ENCODE data around the gene ATP8B4. TPM values are rescaled to one million over a fixed set of nuclear protein-coding genes. Genes with fewer than 3 reads are reported as not detected.

ATP8B4 gene
- total RNA-seq, 5 donors from 2014 or later (not counting 1 experiment from before 2014, with no cell fraction given), result 0.72 to 2.4 (median 1.3) TPM

- Mint-ChIP-seq H3K27ac (no peak overlapping the region), H3K4me3 (no peak overlapping the region), H3K9me3 (no peaks in the 10 kb centered on the region), H3K4me1 (peaks cover 0 to 2% (median 2%) of the 10 kb centered on the region in 3 donors), H3K27me3 (peaks cover 0 to 7% of the 10 kb centered on the region in 2 donors), H3K36me3 (no peaks in the 10 kb centered on the region)
- no peaks in the 10 kb centered on the region for H3K36me3 ChIP-seq (ENCODE audit: control insufficient read depth in 2 of 2, extremely low read depth in 1 of 2, insufficient read depth in 1 of 2, low read length in 1 of 2)
- H3K27me3 ChIP-seq (replicated peaks in 1 of 2; ENCODE audit: control insufficient read depth in 2 of 2, extremely low read depth in 1 of 2, insufficient read depth in 2 of 2, low read length in 1 of 2), result no peaks in the 10 kb centered on the region
- no peaks in the 10 kb centered on the region for H3K4me1 ChIP-seq (ENCODE audit: control insufficient read depth in 1 of 2, extremely low read depth in 1 of 2, insufficient read depth in 2 of 2, low read length in 2 of 2)
- ChIA-PET POLR2A (no interaction called here), CTCF (no interaction called here)
- no peak overlapping the region for H3K27ac ChIP-seq (ENCODE audit: low read length)
- WGBS (ENCODE audit: insufficient coverage), result 84% methylated on average over 3 of the region's 3 CpGs
- no peak overlapping the region for H3K4me3 ChIP-seq (ENCODE audit: control insufficient read depth in 1 of 2, extremely low read depth in 1 of 2, low read length in 1 of 2)
- no peak for ATAC-seq (replicated peaks in 1 of 4)
- H3K9me3 ChIP-seq, result no peaks in the 10 kb centered on the region
- no peak for DNase-seq
Measured at GRCh38 chr15:49982584-49982983, 136.4 kb downstream of the ATP8B4 start.

GRCh38 chr15:49979705-49980382 lies 139.2 kb downstream of the ATP8B4 start:
- ChIA-PET POLR2A (no interaction called here), CTCF (no interaction called here)
- Mint-ChIP-seq H3K4me3 (no peak overlapping the region), H3K9me3 (no peaks in the 10 kb centered on the region), H3K27ac (no peak overlapping the region), H3K27me3 (peaks cover 0 to 4% of the 10 kb centered on the region in 2 donors), H3K4me1 (peaks cover 0 to 2% (median 2%) of the 10 kb centered on the region in 3 donors), H3K36me3 (no peaks in the 10 kb centered on the region)
- WGBS (ENCODE audit: insufficient coverage), result 71% methylated on average over 1 of the region's 2 CpGs
- Histone ChIP-seq H3K36me3 (ENCODE audit: control insufficient read depth in 2 of 2, extremely low read depth in 1 of 2, insufficient read depth in 1 of 2, low read length in 1 of 2) (no peaks in the 10 kb centered on the region), H3K9me3 (no peaks in the 10 kb centered on the region), H3K27me3 (replicated peaks in 1 of 2; ENCODE audit: control insufficient read depth in 2 of 2, extremely low read depth in 1 of 2, insufficient read depth in 2 of 2, low read length in 1 of 2) (no peaks in the 10 kb centered on the region), H3K4me3 (ENCODE audit: control insufficient read depth in 1 of 2, extremely low read depth in 1 of 2, low read length in 1 of 2) (no peak overlapping the region), H3K4me1 (ENCODE audit: control insufficient read depth in 1 of 2, extremely low read depth in 1 of 2, insufficient read depth in 2 of 2, low read length in 2 of 2) (no peaks in the 10 kb centered on the region), H3K27ac (ENCODE audit: low read length) (no peak overlapping the region)
- no peak for DNase-seq
- ATAC-seq (replicated peaks in 1 of 4), result no peak

- Mint-ChIP-seq H3K9me3 (no peaks in the 10 kb centered on the region), H3K4me1 (peaks cover 0 to 2% (median 2%) of the 10 kb centered on the region in 3 donors), H3K36me3 (no peaks in the 10 kb centered on the region), H3K27ac (no peak overlapping the region), H3K4me3 (no peak overlapping the region), H3K27me3 (no peaks in the 10 kb centered on the region)
- H3K9me3 ChIP-seq, result no peaks in the 10 kb centered on the region
- WGBS (ENCODE audit: insufficient coverage), result no CpG with 5 or more reads among the region's 2 CpGs
- H3K27ac ChIP-seq (ENCODE audit: low read length), result no peak overlapping the region
- H3K27me3 ChIP-seq (replicated peaks in 1 of 2; ENCODE audit: control insufficient read depth in 2 of 2, extremely low read depth in 1 of 2, insufficient read depth in 2 of 2, low read length in 1 of 2), result no peaks in the 10 kb centered on the region
- ATAC-seq (replicated peaks in 1 of 4) (no peak), DNase-seq (no peak)
- CTCF ChIA-PET, result interaction anchor here (0.6 to 0.7 kb wide), 2 partner anchors 534 to 1326 kb away, joined by 3 to 4 read pairs; no protein-coding TSS in a partner anchor
- POLR2A ChIA-PET, result no interaction called here
- no peaks in the 10 kb centered on the region for H3K4me1 ChIP-seq (ENCODE audit: control insufficient read depth in 1 of 2, extremely low read depth in 1 of 2, insufficient read depth in 2 of 2, low read length in 2 of 2)
- H3K4me3 ChIP-seq (ENCODE audit: control insufficient read depth in 1 of 2, extremely low read depth in 1 of 2, low read length in 1 of 2), result no peak overlapping the region
- H3K36me3 ChIP-seq (ENCODE audit: control insufficient read depth in 2 of 2, extremely low read depth in 1 of 2, insufficient read depth in 1 of 2, low read length in 1 of 2), result no peaks in the 10 kb centered on the region
Measured at GRCh38 chr15:49978121-49978520, 140.9 kb downstream of the ATP8B4 start.

GRCh38 chr15:49977306-49977705 lies 141.7 kb downstream of the ATP8B4 start:
- no peaks in the 10 kb centered on the region for H3K9me3 Mint-ChIP-seq
- Histone ChIP-seq H3K27me3 (replicated peaks in 1 of 2; ENCODE audit: control insufficient read depth in 2 of 2, extremely low read depth in 1 of 2, insufficient read depth in 2 of 2, low read length in 1 of 2) (no peaks in the 10 kb centered on the region), H3K36me3 (ENCODE audit: control insufficient read depth in 2 of 2, extremely low read depth in 1 of 2, insufficient read depth in 1 of 2, low read length in 1 of 2) (no peaks in the 10 kb centered on the region), H3K4me1 (ENCODE audit: control insufficient read depth in 1 of 2, extremely low read depth in 1 of 2, insufficient read depth in 2 of 2, low read length in 2 of 2) (no peaks in the 10 kb centered on the region), H3K27ac (ENCODE audit: low read length) (no peak overlapping the region), H3K4me3 (ENCODE audit: control insufficient read depth in 1 of 2, extremely low read depth in 1 of 2, low read length in 1 of 2) (no peak overlapping the region), H3K9me3 (no peaks in the 10 kb centered on the region)
- ATAC-seq (replicated peaks in 1 of 4), result no peak
- no peaks in the 10 kb centered on the region for H3K27me3 Mint-ChIP-seq
- no peak overlapping the region for H3K4me3 Mint-ChIP-seq
- H3K4me1 Mint-ChIP-seq, result peaks cover 0 to 2% (median 2%) of the 10 kb centered on the region in 3 donors
- H3K36me3 Mint-ChIP-seq, result no peaks in the 10 kb centered on the region
- no CpG with 5 or more reads among the region's 1 CpG for WGBS (ENCODE audit: insufficient coverage)
- DNase-seq, result no peak
- no peak overlapping the region for H3K27ac Mint-ChIP-seq
- ChIA-PET POLR2A (no interaction called here), CTCF (no interaction called here)

GRCh38 chr15:49964551-49964950 lies 154.5 kb downstream of the ATP8B4 start:
- no peaks in the 10 kb centered on the region for H3K4me1 ChIP-seq (ENCODE audit: control insufficient read depth in 1 of 2, extremely low read depth in 1 of 2, insufficient read depth in 2 of 2, low read length in 2 of 2)
- Mint-ChIP-seq H3K4me3 (no peak overlapping the region), H3K4me1 (no peaks in the 10 kb centered on the region), H3K9me3 (peaks cover 0 to 8% (median 3%) of the 10 kb centered on the region in 3 donors), H3K27ac (no peak overlapping the region), H3K36me3 (no peaks in the 10 kb centered on the region), H3K27me3 (no peaks in the 10 kb centered on the region)
- ChIA-PET POLR2A (no interaction called here), CTCF (no interaction called here)
- no peaks in the 10 kb centered on the region for H3K27me3 ChIP-seq (replicated peaks in 1 of 2; ENCODE audit: control insufficient read depth in 2 of 2, extremely low read depth in 1 of 2, insufficient read depth in 2 of 2, low read length in 1 of 2)
- no peaks in the 10 kb centered on the region for H3K36me3 ChIP-seq (ENCODE audit: control insufficient read depth in 2 of 2, extremely low read depth in 1 of 2, insufficient read depth in 1 of 2, low read length in 1 of 2)
- no peaks in the 10 kb centered on the region for H3K9me3 ChIP-seq
- no CpG with 5 or more reads among the region's 1 CpG for WGBS (ENCODE audit: insufficient coverage)
- DNase-seq (no peak), ATAC-seq (replicated peaks in 1 of 4) (no peak)
- H3K27ac ChIP-seq (ENCODE audit: low read length), result no peak overlapping the region
- no peak overlapping the region for H3K4me3 ChIP-seq (ENCODE audit: control insufficient read depth in 1 of 2, extremely low read depth in 1 of 2, low read length in 1 of 2)

- H3K36me3 ChIP-seq (ENCODE audit: control insufficient read depth in 2 of 2, extremely low read depth in 1 of 2, insufficient read depth in 1 of 2, low read length in 1 of 2), result no peaks in the 10 kb centered on the region
- no peaks in the 10 kb centered on the region for H3K9me3 ChIP-seq
- CTCF ChIA-PET, result no interaction called here
- H3K27me3 Mint-ChIP-seq, result no peaks in the 10 kb centered on the region
- no peak overlapping the region for H3K27ac ChIP-seq (ENCODE audit: low read length)
- no peak overlapping the region for H3K27ac Mint-ChIP-seq
- ATAC-seq (replicated peaks in 1 of 4) (no peak), DNase-seq (no peak)
- POLR2A ChIA-PET, result no interaction called here
- peaks cover 0 to 8% (median 6%) of the 10 kb centered on the region in 3 donors for H3K9me3 Mint-ChIP-seq
- H3K36me3 Mint-ChIP-seq, result no peaks in the 10 kb centered on the region
- no peaks in the 10 kb centered on the region for H3K4me1 ChIP-seq (ENCODE audit: control insufficient read depth in 1 of 2, extremely low read depth in 1 of 2, insufficient read depth in 2 of 2, low read length in 2 of 2)
- H3K4me1 Mint-ChIP-seq, result no peaks in the 10 kb centered on the region
- no peaks in the 10 kb centered on the region for H3K27me3 ChIP-seq (replicated peaks in 1 of 2; ENCODE audit: control insufficient read depth in 2 of 2, extremely low read depth in 1 of 2, insufficient read depth in 2 of 2, low read length in 1 of 2)
- H3K4me3 Mint-ChIP-seq, result no peak overlapping the region
- no peak overlapping the region for H3K4me3 ChIP-seq (ENCODE audit: control insufficient read depth in 1 of 2, extremely low read depth in 1 of 2, low read length in 1 of 2)
Measured at GRCh38 chr15:49964061-49964460, 155.0 kb downstream of the ATP8B4 start.

Measured in T-cell (primary cell).